HepG2 (cell line): Measurements from ENCODE around the gene SLC35A1. TPM values are rescaled to one million over a fixed set of nuclear protein-coding genes. Genes with fewer than 3 reads are reported as not detected.

Experiments
- ATF7 ChIP-seq, 2 experiments: fragments of 450-650 bp in 1 of 2; sonication (generic) in 1 of 2; formaldehyde crosslinking in 1 of 2; IDR thresholded peaks; 2 replicates each; pipeline versions ENCODE4 v1.4.0 to v1.6.1; 2016 to 2020; ENCODE audit warnings: antibody characterized with exemption in 1 of 2, mild to moderate bottlenecking in 1 of 2, missing genetic modification reagents in 1 of 2
- FOXK1 ChIP-seq: sonication (generic); formaldehyde crosslinking; IDR thresholded peaks from 2 replicates; pipeline ENCODE4 v1.4.0; 2020; ENCODE audit warnings: low read depth, missing genetic modification reagents, borderline replicate concordance
- HES4 ChIP-seq: sonication (generic); formaldehyde crosslinking; IDR thresholded peaks from 2 replicates; pipeline ENCODE4 v1.9.0; 2021; ENCODE audit warnings: mild to moderate bottlenecking, missing genetic modification reagents, borderline replicate concordance
- HOXA7 ChIP-seq: sonication (generic); formaldehyde crosslinking; IDR thresholded peaks from 2 replicates; pipeline ENCODE4 v1.8.1; 2022; ENCODE audit warnings: mild to moderate bottlenecking, missing genetic modification reagents, moderate library complexity
- ISL2 ChIP-seq: sonication (generic); formaldehyde crosslinking; IDR thresholded peaks from 2 replicates; pipeline ENCODE4 v1.5.0; 2020; ENCODE audit warnings: missing genetic modification reagents
- PAXIP1 ChIP-seq: sonication (generic); formaldehyde crosslinking; conservative IDR thresholded peaks from 2 replicates; pipeline ENCODE4 v1.4.0; 2020; ENCODE audit warnings: mild to moderate bottlenecking, missing genetic modification reagents, moderate library complexity
- RCOR2 ChIP-seq: IDR thresholded peaks from 2 replicates; pipeline ENCODE4 v1.6.1; 2016; ENCODE audit warnings: missing biosample characterization, missing genetic modification reagents
- SALL1 ChIP-seq: sonication (generic); formaldehyde crosslinking; IDR thresholded peaks from 2 replicates; pipeline ENCODE4 v1.8.0; 2022; ENCODE audit warnings: mild to moderate bottlenecking, missing genetic modification reagents
- TARDBP ChIP-seq: sonication (generic); formaldehyde crosslinking; IDR thresholded peaks from 2 replicates; pipeline ENCODE4 v1.8.0; 2022; ENCODE audit warnings: mild to moderate bottlenecking, missing genetic modification reagents
- TCF7 ChIP-seq: sonication (generic); IDR thresholded peaks from 2 replicates; pipeline ENCODE4 v1.6.1; 2016; ENCODE audit warnings: antibody characterized with exemption, low read depth
- UBTF ChIP-seq: sonication (generic); formaldehyde crosslinking; IDR thresholded peaks from 2 replicates; pipeline ENCODE4 v1.4.0; 2020; ENCODE audit warnings: mild to moderate bottlenecking, missing genetic modification reagents
- ZGPAT ChIP-seq: IDR thresholded peaks from 2 replicates; pipeline ENCODE4 v1.6.1; 2016; ENCODE audit warnings: mild to moderate bottlenecking
- ZNF33A ChIP-seq: sonication (generic); formaldehyde crosslinking; IDR thresholded peaks from 2 replicates; pipeline ENCODE4 v1.5.1; 2020; ENCODE audit warnings: missing genetic modification reagents, mild to moderate bottlenecking, moderate library complexity, borderline replicate concordance
- ZNF530 ChIP-seq: sonication (generic); formaldehyde crosslinking; IDR thresholded peaks from 2 replicates; pipeline ENCODE4 v1.5.0; 2020; ENCODE audit warnings: low read depth, mild to moderate bottlenecking, missing genetic modification reagents
- ZNF609 ChIP-seq: sonication (generic); formaldehyde crosslinking; IDR thresholded peaks from 2 replicates; pipeline ENCODE4 v1.4.0; 2020; ENCODE audit warnings: mild to moderate bottlenecking, missing genetic modification reagents, borderline replicate concordance
- ZNF749 ChIP-seq: sonication (generic); formaldehyde crosslinking; IDR thresholded peaks from 2 replicates; pipeline ENCODE4 v1.8.0; 2022; ENCODE audit warnings: mild to moderate bottlenecking, missing genetic modification reagents, moderate library complexity, borderline replicate concordance
- polyA plus RNA-seq, 8 experiments: library from polyadenylated mRNA; depleted of rRNA in 3 of 8; stranded (reverse) in 7 of 8; unstranded in 1 of 8; fragments of >200 nt; fragmentation: Illumina TruSeq in 4 of 8; extraction: Trizol in 4 of 8; gene quantifications; 2 replicates each; pipeline versions ENCODE4 v1.2.1 to v1.2.3, GENCODE V29; 2011 to 2016; ENCODE audit warnings: low read depth in 4 of 8, missing spikeins in 1 of 8, mixed read lengths in 1 of 8; ENCODE audit not compliant: insufficient read depth in 1 of 8
- total RNA-seq, 5 experiments: library from RNA; depleted of rRNA; stranded (reverse); fragments of >200 nt; fragmentation: Illumina TruSeq; extraction: Trizol; gene quantifications; 2 replicates each; pipeline ENCODE4 v1.2.3, GENCODE V29; 2016; ENCODE audit warnings: low read depth in 1 of 5

The SLC35A1 gene
- total and polyA plus RNA-seq, 2 of the 13 experiments (the other 11 are each of a cell fraction or from before 2014, with no cell fraction given) = 24.8 to 25.1 TPM

GRCh38 chr6:87534377-87535047, 61.7 kb downstream of the SLC35A1 start (continued):
- TF ChIP-seq ZNF609 (CRISPR knock-in tag) (peak; percentile 50; the same call in 1 of the 2 replicates), PAXIP1 (peak; percentile 89), HES4 (CRISPR knock-in tag) (no peak), ZNF530 (CRISPR knock-in tag) (no peak), RCOR2 (CRISPR knock-in tag) (peak; percentile 79), UBTF (no peak), ATF7 (IDR thresholded peaks at IDR 0.05) (peak; percentile 41; the same call in 1 of the 2 replicates), ATF7 (CRISPR knock-in tag; IDR thresholded peaks at IDR 0.05) (no peak), FOXK1 (CRISPR knock-in tag) (no peak), ZGPAT (CRISPR knock-in tag) (peak; percentile 66; the same call in 1 of the 2 replicates), TCF7 (peak; percentile 75), SALL1 (CRISPR knock-in tag) (peak; percentile 86), ISL2 (CRISPR knock-in tag) (peak; percentile 95), TARDBP (CRISPR knock-in tag) (peak; percentile 70; the same call in 1 of the 2 replicates), HOXA7 (CRISPR knock-in tag) (no peak), ZNF33A (CRISPR knock-in tag) (no peak), ZNF749 (CRISPR knock-in tag) (0 out of 2 replicates have a peak, but pooled peaks have one; percentile 34)
